Thymus (tissue), 11 donors: Measurements from ENCODE around the gene CUX1. TPM values are rescaled to one million over a fixed set of nuclear protein-coding genes. Genes with fewer than 3 reads are reported as not detected.

ENCODE experiments used
- DNase-seq, 9 donors: peaks; one replicate each; pipeline ENCODE4 v3.0.0-alpha.2; 2013; ENCODE audit warnings: low spot score in 9 of 9, low read depth in 6 of 9, missing footprints in 1 of 9
- H3K27ac ChIP-seq, 2 donors: one replicate each; pipeline ENCODE4 v1.5.1; 2013; ENCODE audit warnings: control low read depth in 1 of 2, low read depth in 1 of 2, low read length in 1 of 2, mild to moderate bottlenecking in 1 of 2, moderate library complexity in 1 of 2
- H3K27me3 ChIP-seq, 2 donors: one replicate each; pipeline ENCODE4 v1.5.1; 2013; ENCODE audit warnings: low read length in 1 of 2; ENCODE audit not compliant: control insufficient read depth in 2 of 2, insufficient read depth in 1 of 2
- H3K36me3 ChIP-seq, 2 donors: one replicate each; pipeline ENCODE4 v1.5.1; 2013; ENCODE audit warnings: low read length in 1 of 2, mild to moderate bottlenecking in 1 of 2, moderate library complexity in 1 of 2; ENCODE audit not compliant: control insufficient read depth in 2 of 2, insufficient read depth in 2 of 2
- H3K4me1 ChIP-seq, 2 donors: one replicate each; pipeline ENCODE4 v1.5.1; 2013; ENCODE audit warnings: low read length in 2 of 2; ENCODE audit not compliant: control insufficient read depth in 2 of 2, insufficient read depth in 2 of 2
- H3K4me3 ChIP-seq, 2 donors: one replicate each; pipeline ENCODE4 v1.5.1; 2013; ENCODE audit warnings: low read length in 2 of 2, control low read depth in 1 of 2, mild to moderate bottlenecking in 1 of 2
- H3K9me3 ChIP-seq, 2 donors: one replicate each; pipeline ENCODE4 v1.5.1; 2013; ENCODE audit warnings: low read length in 1 of 2, mild to moderate bottlenecking in 1 of 2; ENCODE audit not compliant: control insufficient read depth in 2 of 2, insufficient read depth in 1 of 2
- WGBS: extraction: QIAGEN DNeasy Blood & Tissue Kit; methylation state at CpG from one replicate; pipeline ENCODE4 v1.1.7; 2013; 5-methylcytosine and 5-hydroxymethylcytosine counted together
- polyA plus RNA-seq: library from polyadenylated mRNA; stranded (reverse); fragments of 200-250 nt; gene quantifications from one replicate; pipeline ENCODE4 v1.2.3, GENCODE V29; 2013
- total RNA-seq: library from RNA; stranded (reverse); fragments of 120-200 nt; gene quantifications from one replicate; pipeline ENCODE4 v1.2.4, GENCODE V29; 2013
- donor health status: healthy.

The CUX1 gene
- total and polyA plus RNA-seq, 2 donors: 27.8 to 35.0 TPM

GRCh38 chr7:102211590-102212550 is 394.4 kb downstream of the CUX1 start:
- WGBS: 97% methylated on average over 22 of the region's 22 CpGs
- peak in 1 of 9 donors; percentile 19 for DNase-seq
- no peaks in the 10 kb centered on the region for H3K9me3 ChIP-seq
- no peaks in the 10 kb centered on the region for H3K27me3 ChIP-seq
- no peaks in the 10 kb centered on the region for H3K4me1 ChIP-seq
- peaks cover 52 to 62% of the 10 kb centered on the region in 2 donors for H3K36me3 ChIP-seq
- H3K27ac ChIP-seq: peak overlapping the region in 1 of 2 donors; percentile 37
- H3K4me3 ChIP-seq: no peak overlapping the region

GRCh38 chr7:102214477-102215072 is 397.1 kb downstream of the CUX1 start:
- H3K27me3 ChIP-seq: no peaks in the 10 kb centered on the region
- H3K27ac ChIP-seq: no peak overlapping the region
- H3K9me3 ChIP-seq: no peaks in the 10 kb centered on the region
- 88% methylated on average over 15 of the region's 15 CpGs for WGBS
- no peak overlapping the region for H3K4me3 ChIP-seq
- H3K36me3 ChIP-seq: peaks cover 45 to 50% of the 10 kb centered on the region in 2 donors
- H3K4me1 ChIP-seq: no peaks in the 10 kb centered on the region
- no peak for DNase-seq

GRCh38 chr7:102215256-102215655 is 397.8 kb downstream of the CUX1 start:
- Histone ChIP-seq H3K4me3 (no peak overlapping the region), H3K4me1 (no peaks in the 10 kb centered on the region), H3K36me3 (peaks cover 43 to 50% of the 10 kb centered on the region in 2 donors), H3K27me3 (no peaks in the 10 kb centered on the region), H3K27ac (no peak overlapping the region), H3K9me3 (no peaks in the 10 kb centered on the region)
- 83% methylated on average over 7 of the region's 7 CpGs for WGBS
- no peak for DNase-seq

- 94% methylated on average over 11 of the region's 11 CpGs for WGBS
- DNase-seq: no peak
- Histone ChIP-seq H3K27ac (no peak overlapping the region), H3K27me3 (no peaks in the 10 kb centered on the region), H3K4me3 (no peak overlapping the region), H3K9me3 (no peaks in the 10 kb centered on the region), H3K36me3 (peaks cover 38 to 50% of the 10 kb centered on the region in 2 donors), H3K4me1 (no peaks in the 10 kb centered on the region)
Measured at GRCh38 chr7:102215711-102216110, 398.3 kb downstream of the CUX1 start.

GRCh38 chr7:102216573-102217314 is 399.3 kb downstream of the CUX1 start:
- H3K9me3 ChIP-seq: no peaks in the 10 kb centered on the region
- H3K27ac ChIP-seq: peak overlapping the region in 1 of 2 donors; percentile 4
- no peak for DNase-seq
- H3K4me3 ChIP-seq: no peak overlapping the region
- WGBS: 95% methylated on average over 8 of the region's 8 CpGs
- H3K36me3 ChIP-seq: peaks cover 35 to 40% of the 10 kb centered on the region in 2 donors
- H3K4me1 ChIP-seq: no peaks in the 10 kb centered on the region
- no peaks in the 10 kb centered on the region for H3K27me3 ChIP-seq

- DNase-seq: no peak
Measured at GRCh38 chr7:102220229-102220850, 402.9 kb downstream of the CUX1 start.

GRCh38 chr7:102220960-102221800 is 403.8 kb downstream of the CUX1 start:
- Histone ChIP-seq H3K36me3 (peaks cover 21 to 32% of the 10 kb centered on the region in 2 donors), H3K4me1 (peaks cover 3 to 7% of the 10 kb centered on the region in 2 donors), H3K27me3 (no peaks in the 10 kb centered on the region), H3K27ac (peak overlapping the region in 1 of 2 donors; percentile 12), H3K4me3 (no peak overlapping the region), H3K9me3 (no peaks in the 10 kb centered on the region)
- DNase-seq: no peak
- WGBS: 94% methylated on average over 20 of the region's 20 CpGs

More at GRCh38 chr7:102220229-102220850, 402.9 kb downstream of the CUX1 start:
- peaks cover 3 to 7% of the 10 kb centered on the region in 2 donors for H3K4me1 ChIP-seq
- H3K4me3 ChIP-seq: no peak overlapping the region
- WGBS: 98% methylated on average over 14 of the region's 14 CpGs
- no peak overlapping the region for H3K27ac ChIP-seq
- no peaks in the 10 kb centered on the region for H3K9me3 ChIP-seq
- no peaks in the 10 kb centered on the region for H3K27me3 ChIP-seq
- H3K36me3 ChIP-seq: peaks cover 28 to 36% of the 10 kb centered on the region in 2 donors

GRCh38 chr7:102221961-102222360 is 404.5 kb downstream of the CUX1 start:
- no peak overlapping the region for H3K4me3 ChIP-seq
- H3K36me3 ChIP-seq: peaks cover 21 to 33% of the 10 kb centered on the region in 2 donors
- no peak overlapping the region for H3K27ac ChIP-seq
- no peaks in the 10 kb centered on the region for H3K27me3 ChIP-seq
- 98% methylated on average over 9 of the region's 9 CpGs for WGBS
- no peak for DNase-seq
- H3K4me1 ChIP-seq: peaks cover 3 to 7% of the 10 kb centered on the region in 2 donors
- H3K9me3 ChIP-seq: no peaks in the 10 kb centered on the region
